ENCODE results near the gene LENG8. TPM values are rescaled to one million over a fixed set of nuclear protein-coding genes. Genes with fewer than 3 reads are reported as not detected.

The LENG8 gene
- total RNA-seq, 1 donor from 2014 or later: 59.0 TPM

- intact Hi-C loops (cut with DNase I): no loop called here
- ATAC-seq (peak; percentile 65), DNase-seq (ENCODE audit: missing footprints) (peak; percentile 73)
These were observed 28.4 kb upstream of the LENG8 start for GRCh38 chr19:54420383-54421168.

DNA sequence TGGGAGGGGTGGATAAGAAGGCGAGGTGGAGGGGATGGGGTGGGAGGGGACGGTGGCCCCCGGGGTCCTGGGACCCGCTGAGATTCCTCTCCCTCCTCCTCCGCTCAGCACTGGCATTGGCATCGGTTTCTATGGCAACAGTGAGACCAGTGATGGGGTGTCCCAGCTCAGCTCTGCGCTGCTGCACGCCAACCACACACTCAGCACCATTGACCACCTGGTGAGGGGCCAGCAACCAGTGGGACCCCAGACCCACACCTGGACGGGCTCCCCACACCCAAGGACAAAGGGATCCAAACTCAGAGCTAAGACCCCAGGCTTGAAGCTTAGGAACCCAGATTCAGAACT lies 27.9 kb upstream of the LENG8 start:
- DNase-seq (ENCODE audit: missing footprints): no peak
- ATAC-seq: no peak
- intact Hi-C loops (cut with DNase I): no loop called here

DNA sequence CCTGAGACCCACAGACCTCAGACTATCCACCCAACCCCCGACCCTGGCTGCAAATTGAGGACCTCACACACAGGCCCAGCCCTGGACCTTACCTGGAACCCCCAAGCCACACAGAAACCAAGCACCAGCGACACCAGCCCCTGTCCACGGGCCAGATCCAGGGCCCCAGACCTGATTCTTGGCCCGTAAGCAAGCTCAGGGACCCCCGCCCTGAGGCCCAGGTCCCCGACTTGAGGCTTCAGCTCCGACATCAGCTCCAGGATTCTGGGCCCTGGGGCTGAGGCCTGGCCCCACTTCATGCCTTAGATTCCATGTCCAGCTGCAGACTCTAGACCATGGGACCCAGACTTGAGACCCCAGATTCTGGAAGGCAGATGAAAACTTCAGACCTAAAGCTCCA lies 27.5 kb upstream of the LENG8 start:
- intact Hi-C loops (cut with DNase I): no loop called here
- DNase-seq (ENCODE audit: missing footprints): no peak
- ATAC-seq: no peak

- intact Hi-C loops (cut with DNase I): no loop called here
- DNase-seq (ENCODE audit: missing footprints) (no peak), ATAC-seq (no peak)
These were observed 26.9 kb upstream of the LENG8 start for GRCh38 chr19:54422136-54422535.

GRCh38 chr19:54424201-54424600 lies 24.8 kb upstream of the LENG8 start:
- DNase-seq (ENCODE audit: missing footprints) (no peak), ATAC-seq (no peak)
- intact Hi-C loops (cut with DNase I): no loop called here

GRCh38 chr19:54424660-54425381 lies 24.2 kb upstream of the LENG8 start:
- intact Hi-C loops (cut with DNase I): no loop called here
- DNase-seq (ENCODE audit: missing footprints): no peak
- ATAC-seq: no peak

- intact Hi-C loops (cut with DNase I): no loop called here
- ATAC-seq: no peak
- DNase-seq (ENCODE audit: missing footprints): no peak
These were observed 23.6 kb upstream of the LENG8 start for GRCh38 chr19:54425382-54425723.

DNA sequence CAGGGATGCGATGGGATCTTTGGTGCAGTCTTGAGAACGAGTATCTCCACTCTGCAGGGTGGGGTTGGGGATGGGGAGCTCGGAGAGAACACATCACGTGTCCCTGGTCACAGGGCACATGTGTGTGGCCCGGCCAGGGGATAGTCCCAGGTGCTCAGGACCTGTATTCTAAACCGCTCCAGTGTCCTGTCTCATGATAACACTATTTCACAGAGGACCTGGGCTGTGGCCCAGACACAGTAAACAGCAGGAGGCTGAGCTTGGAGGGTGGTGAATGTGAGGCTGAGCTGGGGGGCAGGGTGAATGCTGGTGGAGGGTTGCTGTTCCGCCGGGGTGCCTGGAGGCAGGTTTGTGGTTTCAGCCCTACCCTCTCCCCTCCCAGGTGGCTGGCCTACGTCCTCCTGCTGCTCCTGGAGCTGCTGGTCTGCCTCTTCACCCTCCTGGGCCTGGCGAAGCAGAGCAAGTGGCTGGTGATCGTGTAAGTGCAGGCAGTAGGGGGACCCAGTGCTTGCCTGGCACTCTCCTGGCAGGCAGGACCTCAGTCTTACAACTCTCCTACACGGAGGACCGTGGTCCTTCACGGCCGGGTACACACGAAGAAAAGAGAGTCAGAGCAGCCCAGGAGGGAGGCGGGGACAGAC lies 22.6 kb upstream of the LENG8 start:
- intact Hi-C loops (cut with DNase I): no loop called here
- no peak for ATAC-seq
- no peak for DNase-seq (ENCODE audit: missing footprints)

DNA sequence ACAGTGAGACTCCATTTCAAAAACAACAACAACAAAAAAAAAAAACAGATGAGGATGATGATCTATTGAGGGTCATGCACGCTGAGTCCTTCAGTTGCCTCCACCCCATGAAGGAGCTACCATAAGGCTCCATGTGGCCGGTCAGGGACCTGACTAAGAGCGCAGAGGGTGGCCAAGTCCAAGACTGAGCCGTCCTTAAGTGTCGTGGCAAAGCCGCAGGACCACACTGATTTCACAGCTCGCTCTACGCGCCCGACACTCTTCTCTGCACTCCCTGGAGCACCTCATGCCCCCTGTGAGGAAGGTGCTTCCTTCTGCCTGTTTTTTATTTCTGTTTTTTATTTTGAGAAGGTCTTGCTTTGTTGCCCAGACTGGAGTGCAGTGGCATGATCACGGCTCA lies 21.4 kb upstream of the LENG8 start:
- DNase-seq (ENCODE audit: missing footprints) (no peak), ATAC-seq (no peak)
- intact Hi-C loops (cut with DNase I): no loop called here

- intact Hi-C loops (cut with DNase I): no loop called here
- ATAC-seq: no peak
- no peak for DNase-seq (ENCODE audit: missing footprints)
These were observed 20.4 kb upstream of the LENG8 start for GRCh38 chr19:54428323-54429175.

DNA sequence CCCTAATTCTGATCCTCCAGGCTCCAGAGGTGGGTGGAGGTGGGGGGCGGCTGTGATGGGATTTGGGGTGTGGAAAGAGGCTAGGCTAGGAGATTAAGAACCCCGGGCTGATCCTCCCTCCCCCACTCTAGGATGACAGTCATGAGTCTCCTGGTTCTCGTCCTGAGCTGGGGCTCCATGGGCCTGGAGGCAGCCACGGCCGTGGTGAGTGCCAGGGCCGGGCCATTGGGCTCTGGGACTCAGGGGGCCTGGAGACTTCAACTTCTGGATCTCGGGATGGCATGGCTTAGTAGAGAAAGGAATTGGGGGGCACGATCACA lies 19.9 kb upstream of the LENG8 start:
- DNase-seq (ENCODE audit: missing footprints) (no peak), ATAC-seq (no peak)
- intact Hi-C loops (cut with DNase I): no loop called here

DNA sequence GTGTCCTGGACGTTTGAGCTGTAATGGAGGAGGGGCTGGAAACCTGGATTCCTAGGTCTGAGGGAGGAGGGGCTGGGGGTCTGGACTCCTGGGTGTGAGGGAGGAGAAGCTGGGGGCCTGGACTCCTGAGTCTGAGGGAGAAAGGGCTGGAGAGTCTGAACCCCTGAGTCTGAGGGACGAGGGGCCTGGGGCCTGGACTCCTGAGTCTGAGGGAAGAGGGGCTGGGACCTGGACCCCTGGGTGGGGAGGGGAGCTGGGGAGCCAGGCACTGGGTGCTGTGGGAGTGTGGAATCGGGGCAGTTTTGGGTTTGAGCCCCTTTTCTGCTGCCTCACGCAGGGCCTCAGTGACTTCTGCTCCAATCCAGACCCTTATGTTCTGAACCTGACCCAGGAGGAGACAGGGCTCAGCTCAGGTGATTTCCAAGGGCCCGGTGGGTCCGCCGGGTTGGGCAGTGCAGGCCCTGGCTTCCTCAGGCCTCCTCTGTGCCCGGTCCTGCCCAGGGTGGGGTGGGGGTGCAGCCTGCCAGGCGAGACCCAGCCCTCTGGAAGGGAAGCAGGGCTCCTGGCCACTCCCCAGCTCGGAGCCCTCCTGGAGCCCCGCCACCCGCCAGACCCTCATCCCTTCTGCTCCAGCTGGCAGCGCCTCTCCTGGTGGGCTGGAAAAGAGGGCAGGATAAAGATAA lies 19.3 kb upstream of the LENG8 start:
- ATAC-seq: no peak
- DNase-seq (ENCODE audit: missing footprints): no peak

GRCh38 chr19:54430306-54431254 lies 18.4 kb upstream of the LENG8 start:
- ATAC-seq (peak; percentile 64), DNase-seq (ENCODE audit: missing footprints) (no peak)
- intact Hi-C loops (cut with DNase I): loop anchor here (5.0 kb wide), 1 partner anchor 47 kb away; no protein-coding TSS in a partner anchor

More for the DNA sequence above, 19.3 kb upstream of the LENG8 start:
- intact Hi-C loops (cut with DNase I): loop anchor here (5.0 kb wide), 1 partner anchor 48 kb away; no protein-coding TSS in a partner anchor

DNA sequence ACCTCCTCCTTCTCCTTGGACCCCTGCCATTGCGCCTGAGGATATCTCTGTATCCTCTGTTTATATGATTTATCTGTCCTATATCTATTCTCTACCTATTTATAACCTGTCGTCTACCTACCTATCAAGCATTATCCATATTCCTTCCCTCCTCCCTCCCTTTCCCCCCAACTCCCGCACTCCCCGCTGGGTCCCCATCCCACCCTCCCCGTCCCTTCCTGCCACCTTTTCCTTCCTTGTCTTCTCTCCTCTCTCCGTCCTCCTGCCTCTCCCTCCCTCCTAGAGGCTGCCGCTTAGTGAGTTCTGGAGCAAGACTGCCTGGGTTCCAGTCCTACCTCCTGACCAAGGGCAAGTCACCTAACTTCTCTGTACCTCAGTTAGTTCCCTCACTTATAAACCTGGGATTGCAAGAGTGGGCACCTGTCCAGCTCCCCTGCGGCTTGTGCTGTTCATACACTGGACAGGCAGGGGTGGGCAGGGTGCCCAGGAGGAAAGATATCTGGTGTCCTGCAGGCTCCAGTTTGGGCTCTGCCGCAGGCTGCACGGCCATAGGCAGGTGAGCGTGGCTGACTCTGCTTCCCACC lies 17.7 kb upstream of the LENG8 start:
- ATAC-seq (peak; percentile 14), DNase-seq (ENCODE audit: missing footprints) (no peak)
- intact Hi-C loops (cut with DNase I): loop anchor here (5.0 kb wide), 1 partner anchor 46 kb away; no protein-coding TSS in a partner anchor

GRCh38 chr19:54432144-54432738 lies 16.8 kb upstream of the LENG8 start:
- intact Hi-C loops (cut with DNase I): loop anchor here (5.0 kb wide), 1 partner anchor 45 kb away; no protein-coding TSS in a partner anchor
- ATAC-seq: no peak
- no peak for DNase-seq (ENCODE audit: missing footprints)

GRCh38 chr19:54433697-54434096 lies 15.3 kb upstream of the LENG8 start:
- no peak for ATAC-seq
- DNase-seq (ENCODE audit: missing footprints): no peak
- intact Hi-C loops (cut with DNase I): loop anchor here (5.0 kb wide), 1 partner anchor 44 kb away; no protein-coding TSS in a partner anchor

All from Right ventricle myocardium inferior (tissue), 1 donor.